Measurements from ENCODE around the gene TNFAIP1.

- TF ChIP-seq EZH2 (IDR thresholded peaks at IDR 0.05; ENCODE audit: borderline replicate concordance, low read length) (no peak), CTCF (conservative IDR thresholded peaks at IDR 0.05 in 1 of 2, IDR thresholded peaks at IDR 0.05 in 1 of 2; ENCODE audit: extremely low read depth in 1 of 2, insufficient read depth in 1 of 2, low read depth in 1 of 2, low read length in 2 of 2) (no peak)
Measured at GRCh38 chr17:28390141-28390540, 54.6 kb downstream of the TNFAIP1 start.

Data from mammary epithelial cell (primary cell).